ENCODE data around the gene PPP6R3. TPM values are rescaled to one million over a fixed set of nuclear protein-coding genes. Genes with fewer than 3 reads are reported as not detected.

PPP6R3 gene
- total RNA-seq, 1 experiment from 2014 or later, result 138 TPM

DNA sequence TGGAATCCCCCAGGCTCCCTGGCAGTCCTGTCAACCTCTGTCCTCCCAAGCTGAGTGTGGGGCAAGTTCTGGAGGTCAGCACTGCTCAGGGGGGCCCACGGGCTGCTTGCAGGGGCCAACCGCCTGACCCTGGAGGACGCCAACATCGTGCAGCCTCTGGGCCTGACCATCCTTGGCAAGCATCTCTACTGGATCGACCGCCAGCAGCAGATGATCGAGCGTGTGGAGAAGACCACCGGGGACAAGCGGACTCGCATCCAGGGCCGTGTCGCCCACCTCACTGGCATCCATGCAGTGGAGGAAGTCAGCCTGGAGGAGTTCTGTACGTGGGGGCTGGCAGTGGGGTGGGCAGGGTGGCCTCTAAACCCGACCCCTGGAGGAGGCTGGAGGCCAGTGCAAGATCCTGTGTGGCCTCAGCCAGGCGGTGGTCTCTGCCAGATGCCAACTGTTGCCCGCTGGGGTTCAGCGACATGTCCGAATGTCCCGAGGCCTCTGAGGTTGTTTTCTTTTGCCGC lies 34.6 kb upstream of the PPP6R3 start:
- Histone ChIP-seq H3K18ac (ENCODE audit: insufficient read length, low read depth, low read length) (no peak overlapping the region), H3K4me1 (ENCODE audit: insufficient read depth, low read length) (no peaks in the 10 kb centered on the region), H2BK12ac (ENCODE audit: insufficient read length, low read depth, low read length) (no peak overlapping the region), H2BK120ac (ENCODE audit: low read depth, low read length, poor library complexity, severe bottlenecking) (no peak overlapping the region), H3T11ph (ENCODE audit: low read length) (no peak overlapping the region), H3K4me2 (ENCODE audit: insufficient read depth, insufficient read length, low read length) (no peak overlapping the region), H2BK5ac (ENCODE audit: insufficient read length, low read length) (no peak overlapping the region), H3K56ac (ENCODE audit: insufficient read length, low read depth, low read length) (no peak overlapping the region), H2AFZ (ENCODE audit: low read length) (no peak overlapping the region), H3K79me2 (ENCODE audit: insufficient read depth, low read length) (no peaks in the 10 kb centered on the region), H4K20me1 (ENCODE audit: control insufficient read depth, insufficient read depth, insufficient read length) (no peaks in the 10 kb centered on the region), H3K4ac (ENCODE audit: low read depth, low read length) (no peak overlapping the region), H3K27ac (ENCODE audit: insufficient read length, low read depth, low read length) (no peak overlapping the region), H4K5ac (ENCODE audit: insufficient read length, low read depth, low read length) (no peak overlapping the region), H3K14ac (ENCODE audit: insufficient read depth, low read length) (no peak overlapping the region), H3K9ac (ENCODE audit: extremely low read depth, insufficient read length, low read length) (no peak overlapping the region), H3K23ac (ENCODE audit: insufficient read length, low read depth, low read length) (no peak overlapping the region), H2AK5ac (ENCODE audit: insufficient read length, low read length) (no peak overlapping the region), H2BK15ac (ENCODE audit: low read depth, low read length) (no peak overlapping the region), H3K9me3 (ENCODE audit: control insufficient read depth, low read depth, low read length) (peaks cover 10% of the 10 kb centered on the region), H3K23me2 (ENCODE audit: insufficient read length, low read depth, low read length, poor library complexity, severe bottlenecking) (no peaks in the 10 kb centered on the region), H4K8ac (replicated peaks; ENCODE audit: insufficient read length, low read depth, low read length) (no peak overlapping the region), H4K91ac (ENCODE audit: insufficient read length, low read depth, low read length) (no peak overlapping the region), H2BK20ac (ENCODE audit: low read depth, low read length, poor library complexity, severe bottlenecking) (no peak overlapping the region), H3K27me3 (ENCODE audit: insufficient read depth, low read length) (no peaks in the 10 kb centered on the region), H3K79me1 (ENCODE audit: insufficient read depth, low read depth, low read length, poor library complexity, severe bottlenecking) (no peaks in the 10 kb centered on the region)
- TF ChIP-seq, protein P1, sequence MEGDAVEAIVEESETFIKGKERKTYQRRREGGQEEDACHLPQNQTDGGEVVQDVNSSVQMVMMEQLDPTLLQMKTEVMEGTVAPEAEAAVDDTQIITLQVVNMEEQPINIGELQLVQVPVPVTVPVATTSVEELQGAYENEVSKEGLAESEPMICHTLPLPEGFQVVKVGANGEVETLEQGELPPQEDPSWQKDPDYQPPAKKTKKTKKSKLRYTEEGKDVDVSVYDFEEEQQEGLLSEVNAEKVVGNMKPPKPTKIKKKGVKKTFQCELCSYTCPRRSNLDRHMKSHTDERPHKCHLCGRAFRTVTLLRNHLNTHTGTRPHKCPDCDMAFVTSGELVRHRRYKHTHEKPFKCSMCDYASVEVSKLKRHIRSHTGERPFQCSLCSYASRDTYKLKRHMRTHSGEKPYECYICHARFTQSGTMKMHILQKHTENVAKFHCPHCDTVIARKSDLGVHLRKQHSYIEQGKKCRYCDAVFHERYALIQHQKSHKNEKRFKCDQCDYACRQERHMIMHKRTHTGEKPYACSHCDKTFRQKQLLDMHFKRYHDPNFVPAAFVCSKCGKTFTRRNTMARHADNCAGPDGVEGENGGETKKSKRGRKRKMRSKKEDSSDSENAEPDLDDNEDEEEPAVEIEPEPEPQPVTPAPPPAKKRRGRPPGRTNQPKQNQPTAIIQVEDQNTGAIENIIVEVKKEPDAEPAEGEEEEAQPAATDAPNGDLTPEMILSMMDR (conservative IDR thresholded peaks at IDR 0.05), result no peak
- Mint-ChIP-seq H3K4me3 (no peak overlapping the region), H3K36me3 (ENCODE audit: insufficient read depth in 1 of 3, low read depth in 3 of 3) (peaks cover 35 to 62% (median 50%) of the 10 kb centered on the region in 3 experiments), H3K9me3 (peaks cover 13 to 15% of the 10 kb centered on the region in 2 experiments), H3K4me1 (no peaks in the 10 kb centered on the region), H3K27me3 (ENCODE audit: low read depth) (no peaks in the 10 kb centered on the region), H3K27ac (no peak overlapping the region; a peak in 2 of 7 replicates)
- no peak for DNase-seq
- no CpG with 5 or more reads among the region's 21 CpGs for WGBS (ENCODE audit: extremely low coverage, insufficient read length, low lambda C conversion rate)

Measured in H9 (cell line).